B cell (primary cell): ENCODE results near the gene TBX3. TPM values are rescaled to one million over a fixed set of nuclear protein-coding genes. Genes with fewer than 3 reads are reported as not detected.

Source experiments
- ATAC-seq: fragments of 200-7000 bp; cut with Tn5 transposase; one replicate; pipeline ENCODE4 v1.10.0; 2021; ENCODE audit warnings: low read depth, mild to moderate bottlenecking, moderate number of reproducible peaks, moderate library complexity
- CTCF ChIA-PET: fragments of 350-600 bp; sonication (Branson Sonifier 250); formaldehyde crosslinking; loops from one replicate; lab custom pipeline; 2021; ENCODE audit warnings: antibody characterized with exemption, inconsistent platforms; lab: Charles Lee
- POLR2A ChIA-PET: fragments of 350-600 bp; sonication (Branson Sonifier 250); formaldehyde crosslinking; loops from one replicate; lab custom pipeline; 2021; ENCODE audit warnings: antibody characterized with exemption; lab: Charles Lee
- DNase-seq: peaks from one replicate; pipeline ENCODE4 v3.0.0; 2013
- H2AFZ ChIP-seq: 2 replicates; pipeline ENCODE4 v1.6.1; 2012; ENCODE audit warnings: mild to moderate bottlenecking, low read depth, low read length; ENCODE audit not compliant: insufficient read depth, poor library complexity, severe bottlenecking
- H3K27ac ChIP-seq, 2 donors: 1 replicate in 1 of 2; 2 replicates in 1 of 2; pipeline ENCODE4 v1.5.1; 2012 to 2013; ENCODE audit warnings: low read length in 2 of 2, mild to moderate bottlenecking in 2 of 2, moderate library complexity in 1 of 2
- H3K27me3 ChIP-seq, 4 experiments: fragments of 200-600 bp in 1 of 4; sonication (generic) in 1 of 4; replicated peaks in 1 of 4; 1 replicate in 2 of 4; 2 replicates in 2 of 4; pipeline versions ENCODE4 v1.6.1 to v1.7.0; 2013 to 2016; ENCODE audit warnings: low read length in 3 of 4, mild to moderate bottlenecking in 2 of 4, mixed read lengths in 1 of 4, moderate library complexity in 1 of 4; ENCODE audit not compliant: insufficient read depth in 4 of 4, control insufficient read depth in 3 of 4; ENCODE audit errors: control extremely low read depth in 1 of 4
- H3K36me3 ChIP-seq, 2 experiments: replicated peaks in 1 of 2; 1 replicate in 1 of 2; 2 replicates in 1 of 2; pipeline versions ENCODE4 v1.6.1 to v1.7.1; 2013; ENCODE audit warnings: low read length in 1 of 2; ENCODE audit not compliant: insufficient read depth in 2 of 2, control insufficient read depth in 1 of 2; ENCODE audit errors: control extremely low read depth in 1 of 2, extremely low read depth in 1 of 2
- H3K4me1 ChIP-seq, 2 donors: fragments of 200-600 bp in 1 of 2; sonication (generic) in 1 of 2; 1 replicate in 1 of 2; 2 replicates in 1 of 2; pipeline versions ENCODE4 v1.5.1 to v1.6.1; 2013 to 2017; ENCODE audit warnings: low read length in 2 of 2; ENCODE audit not compliant: control insufficient read depth in 2 of 2, insufficient read depth in 2 of 2
- H3K4me2 ChIP-seq: replicated peaks from 2 replicates; pipeline ENCODE3; 2012; ENCODE audit warnings: mild to moderate bottlenecking, low read depth, low read length; ENCODE audit not compliant: poor library complexity, severe bottlenecking
- H3K4me3 ChIP-seq, 5 experiments: fragments of 200-600 bp in 1 of 5; sonication (generic) in 1 of 5; 1 replicate in 3 of 5; 2 replicates in 2 of 5; pipeline versions ENCODE4 v1.5.1 to v1.7.0; 2011 to 2016; ENCODE audit warnings: low read length in 4 of 5, mild to moderate bottlenecking in 4 of 5, low read depth in 2 of 5, control low read depth in 1 of 5, moderate library complexity in 1 of 5; ENCODE audit not compliant: insufficient read depth in 1 of 5; ENCODE audit errors: control extremely low read depth in 1 of 5, extremely low read depth in 1 of 5
- H3K79me2 ChIP-seq: fragments of 200-600 bp; sonication (generic); one replicate; pipeline ENCODE4 v1.6.0; 2016; ENCODE audit warnings: low read length; ENCODE audit not compliant: control insufficient read depth, insufficient read depth
- H3K9ac ChIP-seq: fragments of 200-600 bp; sonication (generic); 2 replicates; pipeline ENCODE4 v1.6.1; 2017; ENCODE audit warnings: mild to moderate bottlenecking, low read length, moderate library complexity
- H3K9me3 ChIP-seq, 3 donors: one replicate each; pipeline versions ENCODE4 v1.6.1 to v1.7.1; 2013; ENCODE audit warnings: low read length in 2 of 3; ENCODE audit not compliant: control insufficient read depth in 2 of 3, insufficient read depth in 1 of 3; ENCODE audit errors: control extremely low read depth in 1 of 3
- H4K20me1 ChIP-seq: 2 replicates; pipeline ENCODE4 v1.6.0; 2012; ENCODE audit warnings: mild to moderate bottlenecking, low read length; ENCODE audit not compliant: insufficient read depth, control insufficient read depth, poor library complexity, severe bottlenecking
- H3K27ac Mint-ChIP-seq: one replicate; pipeline ENCODE4 v1.8.0; 2021; ENCODE audit warnings: mixed read lengths
- H3K27me3 Mint-ChIP-seq: one replicate; pipeline ENCODE4 v1.8.0; 2021; ENCODE audit warnings: mixed read lengths
- H3K4me1 Mint-ChIP-seq: one replicate; pipeline ENCODE4 v1.8.0; 2021; ENCODE audit warnings: mixed read lengths
- H3K4me3 Mint-ChIP-seq: one replicate; pipeline ENCODE4 v1.8.0; 2021; ENCODE audit warnings: mixed read lengths
- H3K9me3 Mint-ChIP-seq: one replicate; pipeline ENCODE4 v1.8.0; 2022; ENCODE audit warnings: mixed read lengths; ENCODE audit not compliant: insufficient read depth
- EZH2 ChIP-seq: IDR thresholded peaks from 2 replicates; pipeline ENCODE4 v1.6.1; 2012; ENCODE audit warnings: borderline replicate concordance, low read depth, mild to moderate bottlenecking, moderate library complexity, low read length; ENCODE audit not compliant: insufficient read depth, poor library complexity, severe bottlenecking
- WGBS: methylation state at CpG from one replicate; pipeline ENCODE4 v1.1.5; 2013; ENCODE audit warnings: missing lambda C conversion rate; ENCODE audit not compliant: insufficient coverage; 5-methylcytosine and 5-hydroxymethylcytosine counted together
- intact Hi-C: fragments of 100-400 bp; cut with micrococcal nuclease; formaldehyde crosslinking; loops from one replicate; pipeline ENCODE4 v1.10.0; 2022
- polyA plus RNA-seq: library from polyadenylated mRNA; depleted of rRNA; stranded (reverse); fragments of >200 nt; gene quantifications from 2 replicates; pipeline ENCODE4 v1.2.3, GENCODE V29; 2012
- total RNA-seq, 2 donors: library from RNA; stranded (reverse); fragments of 120-200 nt in 1 of 2; gene quantifications; 1 replicate in 1 of 2; 2 replicates in 1 of 2; pipeline versions ENCODE4 v1.2.3 to v1.2.4, GENCODE V29; 2013 to 2022
- TF ChIP-seq, protein P1 (sequence below): fragments of 200-600 bp; IDR thresholded peaks from one replicate; pipeline ENCODE4 v1.8.0; 2022; ENCODE audit warnings: antibody characterized with exemption, mild to moderate bottlenecking

Gene TBX3
- total and polyA plus RNA-seq, 2 donors (not counting 1 experiment from before 2014, with no cell fraction given): not detected

DNA sequence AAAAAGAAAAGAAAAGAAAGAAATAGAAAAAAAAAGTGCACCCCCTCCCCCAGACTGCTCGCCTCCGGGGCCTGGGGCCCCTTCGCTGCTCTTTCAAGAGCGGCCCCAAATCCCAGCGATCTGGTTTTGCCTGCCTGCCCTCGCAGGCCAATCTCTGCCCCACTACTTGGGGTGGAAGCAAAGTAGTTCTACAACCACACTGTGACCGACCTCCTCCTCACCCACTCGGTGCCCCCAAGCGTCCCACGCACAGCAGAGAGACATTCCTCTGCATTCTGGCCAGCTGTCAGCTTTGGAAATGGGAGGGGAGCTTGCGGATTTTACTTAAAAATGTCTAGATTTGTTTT lies 2.4 kb upstream of the TBX3 start:
- Histone ChIP-seq H3K9ac (no peak overlapping the region), H4K20me1 (no peaks in the 10 kb centered on the region), H3K79me2 (no peaks in the 10 kb centered on the region), H3K4me3 (no peak overlapping the region), H3K27ac (no peak overlapping the region), H3K36me3 (no peaks in the 10 kb centered on the region), H3K9me3 (peaks cover 0 to 44% (median 0%) of the 10 kb centered on the region in 3 donors), H3K4me2 (no peak overlapping the region), H3K4me1 (peaks cover 22 to 27% of the 10 kb centered on the region in 2 donors), H3K27me3 (peaks cover 0 to 90% (median 66%) of the 10 kb centered on the region in 4 experiments), H2AFZ (no peak overlapping the region)
- WGBS: no CpG with 5 or more reads among the region's 11 CpGs
- CTCF ChIA-PET: no interaction called here
- peaks cover 24% of the 10 kb centered on the region for H3K4me1 Mint-ChIP-seq
- ATAC-seq: no peak
- H3K27me3 Mint-ChIP-seq: peaks cover 92% of the 10 kb centered on the region
- intact Hi-C loops: no loop called here
- DNase-seq: no peak
- no peak overlapping the region for H3K27ac Mint-ChIP-seq
- POLR2A ChIA-PET: no interaction called here
- peak overlapping the region; percentile 2 for H3K4me3 Mint-ChIP-seq
- H3K9me3 Mint-ChIP-seq: no peaks in the 10 kb centered on the region
- TF ChIP-seq EZH2: no peak
- TF ChIP-seq, protein P1, sequence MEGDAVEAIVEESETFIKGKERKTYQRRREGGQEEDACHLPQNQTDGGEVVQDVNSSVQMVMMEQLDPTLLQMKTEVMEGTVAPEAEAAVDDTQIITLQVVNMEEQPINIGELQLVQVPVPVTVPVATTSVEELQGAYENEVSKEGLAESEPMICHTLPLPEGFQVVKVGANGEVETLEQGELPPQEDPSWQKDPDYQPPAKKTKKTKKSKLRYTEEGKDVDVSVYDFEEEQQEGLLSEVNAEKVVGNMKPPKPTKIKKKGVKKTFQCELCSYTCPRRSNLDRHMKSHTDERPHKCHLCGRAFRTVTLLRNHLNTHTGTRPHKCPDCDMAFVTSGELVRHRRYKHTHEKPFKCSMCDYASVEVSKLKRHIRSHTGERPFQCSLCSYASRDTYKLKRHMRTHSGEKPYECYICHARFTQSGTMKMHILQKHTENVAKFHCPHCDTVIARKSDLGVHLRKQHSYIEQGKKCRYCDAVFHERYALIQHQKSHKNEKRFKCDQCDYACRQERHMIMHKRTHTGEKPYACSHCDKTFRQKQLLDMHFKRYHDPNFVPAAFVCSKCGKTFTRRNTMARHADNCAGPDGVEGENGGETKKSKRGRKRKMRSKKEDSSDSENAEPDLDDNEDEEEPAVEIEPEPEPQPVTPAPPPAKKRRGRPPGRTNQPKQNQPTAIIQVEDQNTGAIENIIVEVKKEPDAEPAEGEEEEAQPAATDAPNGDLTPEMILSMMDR: no peak

DNA sequence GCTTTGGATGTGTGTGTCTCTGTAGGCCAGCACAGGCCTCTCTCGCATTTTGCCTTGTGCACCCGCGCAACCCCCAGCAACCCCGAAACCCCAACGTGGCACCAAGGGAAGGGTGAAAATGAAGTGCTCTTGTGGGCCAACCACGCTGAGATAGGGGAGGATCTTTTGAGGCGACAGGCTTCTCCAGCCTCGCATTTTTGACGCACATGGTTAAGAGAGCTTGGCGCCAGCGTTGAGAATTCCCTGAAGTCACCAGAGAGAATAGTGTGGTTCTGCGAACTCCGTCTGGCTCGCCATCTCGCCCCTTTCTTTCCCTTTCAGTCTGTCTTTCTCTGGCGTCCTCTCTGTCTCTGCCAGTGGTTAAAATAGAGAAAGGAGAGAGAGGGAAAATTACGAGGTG lies 1.9 kb upstream of the TBX3 start:
- ChIA-PET CTCF (no interaction called here), POLR2A (no interaction called here)
- H3K27ac Mint-ChIP-seq: no peak overlapping the region
- ATAC-seq: no peak
- Histone ChIP-seq H4K20me1 (no peaks in the 10 kb centered on the region), H3K4me3 (no peak overlapping the region), H3K9ac (no peak overlapping the region), H3K9me3 (peaks cover 0 to 44% (median 0%) of the 10 kb centered on the region in 3 donors), H3K4me2 (no peak overlapping the region), H2AFZ (no peak overlapping the region), H3K27me3 (peaks cover 0 to 91% (median 67%) of the 10 kb centered on the region in 4 experiments), H3K79me2 (no peaks in the 10 kb centered on the region), H3K27ac (no peak overlapping the region), H3K36me3 (no peaks in the 10 kb centered on the region), H3K4me1 (peaks cover 22 to 27% of the 10 kb centered on the region in 2 donors)
- no peak overlapping the region for H3K4me3 Mint-ChIP-seq
- no peak for DNase-seq
- H3K27me3 Mint-ChIP-seq: peaks cover 92% of the 10 kb centered on the region
- no peak for TF ChIP-seq EZH2
- TF ChIP-seq, protein P1: no peak
- no peaks in the 10 kb centered on the region for H3K9me3 Mint-ChIP-seq
- WGBS: 28% methylated on average over 13 of the region's 17 CpGs
- H3K4me1 Mint-ChIP-seq: peaks cover 24% of the 10 kb centered on the region
- intact Hi-C loops: no loop called here
